Right cardiac atrium (tissue), 5 donors: ENCODE data around the gene INTS4. TPM values are rescaled to one million over a fixed set of nuclear protein-coding genes. Genes with fewer than 3 reads are reported as not detected.
"Not testable (repeated sequence)": the region's sequence is repeated elsewhere in the genome, so short reads cannot be mapped to it uniquely, and the experiment has no call there.

ENCODE experiments used
- ATAC-seq, 2 donors: fragments of 200-7000 bp; cut with Tn5 transposase; one replicate each; pipeline versions ENCODE4 v1.8.0 to v1.9.1; 2020; ENCODE audit warnings: moderate library complexity in 2 of 2, mild to moderate bottlenecking in 1 of 2
- DNase-seq, 3 donors: peaks; one replicate each; pipeline ENCODE4 v3.0.0-alpha.2; 2020
- H3K27ac ChIP-seq: one replicate; pipeline ENCODE4 v1.5.1; 2013; ENCODE audit warnings: mild to moderate bottlenecking, low read length, control low read depth, moderate library complexity
- H3K27me3 ChIP-seq: one replicate; pipeline ENCODE4 v1.6.1; 2013; ENCODE audit not compliant: control insufficient read depth, insufficient read depth
- H3K4me1 ChIP-seq: one replicate; pipeline ENCODE4 v1.6.1; 2013; ENCODE audit warnings: low read length; ENCODE audit not compliant: control insufficient read depth, insufficient read depth
- H3K4me3 ChIP-seq: one replicate; pipeline ENCODE4 v1.5.1; 2013; ENCODE audit warnings: low read length, control low read depth
- H3K9me3 ChIP-seq: one replicate; pipeline ENCODE4 v1.6.1; 2013; ENCODE audit warnings: low read length; ENCODE audit not compliant: control insufficient read depth
- WGBS: extraction: QIAGEN DNeasy Blood & Tissue Kit; methylation state at CpG from one replicate; pipeline ENCODE4 v1.1.7; 2013; 5-methylcytosine and 5-hydroxymethylcytosine counted together
- intact Hi-C, 4 donors: fragments of 100-400 bp; cut with DNase I; formaldehyde crosslinking; loops; one replicate each; pipeline versions ENCODE4 v1.11.0 to v1.14.0; 2022 to 2023
- polyA plus RNA-seq: library from polyadenylated mRNA; stranded (reverse); fragments of 200-250 nt; gene quantifications from one replicate; pipeline ENCODE4 v1.2.3, GENCODE V29; 2013
- total RNA-seq, 4 donors: library from RNA; stranded (reverse); fragmentation: NEBNext Ultra II Directional; extraction: Animal tissue kit (Norgen Biotek cat#: 25700); gene quantifications; one replicate each; pipeline ENCODE4 v1.2.1, GENCODE V29; 2021
- donor health status: healthy with polysubstance abuse.
- donor health status: DM: no; HTN: yes; CAD: no.
- donor health status: DM: no; HTN: no; CAD: no.
- donor health status: DM: no; HTN: yes; CAD: no; lungs with severe emphysema.
- donor health status: DM: yes; HTN: yes; CAD: no.

The INTS4 gene
- total and polyA plus RNA-seq, 5 donors: 9.3 to 15.3 (median 14.9) TPM

DNA sequence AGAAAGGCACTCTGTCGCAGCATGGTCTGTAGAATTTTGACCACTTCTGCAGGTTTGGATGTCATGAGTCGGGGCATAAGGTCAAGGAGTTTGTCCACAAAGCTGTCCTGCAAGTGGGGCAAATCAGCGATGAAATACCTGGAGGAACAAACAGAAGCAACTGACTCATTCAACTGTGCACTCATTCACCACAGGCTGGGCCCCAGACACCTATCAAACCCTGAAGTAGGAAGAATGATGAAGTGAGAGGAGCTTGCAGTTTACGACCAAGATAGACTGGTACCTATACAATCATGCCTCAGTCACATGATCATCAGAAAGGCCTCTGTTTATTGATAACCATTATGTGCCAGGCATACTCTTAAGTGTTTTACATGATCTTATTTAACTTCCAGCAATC lies 102.8 kb downstream of the INTS4 start:
- ATAC-seq, H3K4me3 ChIP-seq, DNase-seq, H3K27ac ChIP-seq, intact Hi-C loops, H3K27me3 ChIP-seq, H3K9me3 ChIP-seq, H3K4me1 ChIP-seq: not testable (repeated sequence)
- WGBS: 96% methylated on average over 3 of the region's 4 CpGs

DNA sequence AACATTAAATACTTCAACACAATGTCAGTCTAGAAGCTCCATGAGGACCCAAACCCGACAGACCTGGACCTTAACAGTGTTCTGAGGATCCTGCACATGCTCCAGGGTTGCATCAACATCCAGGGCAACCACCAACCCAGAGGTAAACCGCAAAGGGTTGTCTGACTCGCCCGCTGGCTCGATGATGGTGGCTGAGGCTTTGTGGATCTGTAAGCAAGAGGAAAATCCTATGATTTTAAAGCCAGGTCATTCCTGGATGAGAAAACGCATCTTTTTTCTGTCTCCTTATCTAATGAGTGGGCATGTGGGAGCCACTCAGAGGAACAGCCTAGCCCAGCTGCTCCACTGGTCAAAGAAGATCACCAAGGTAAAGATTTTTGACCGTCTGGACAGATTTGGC lies 103.2 kb downstream of the INTS4 start:
- H3K4me3 ChIP-seq, H3K27ac ChIP-seq, DNase-seq, H3K9me3 ChIP-seq, intact Hi-C loops, ATAC-seq, H3K27me3 ChIP-seq, H3K4me1 ChIP-seq: not testable (repeated sequence)
- WGBS: 90% methylated on average over 7 of the region's 7 CpGs

DNA sequence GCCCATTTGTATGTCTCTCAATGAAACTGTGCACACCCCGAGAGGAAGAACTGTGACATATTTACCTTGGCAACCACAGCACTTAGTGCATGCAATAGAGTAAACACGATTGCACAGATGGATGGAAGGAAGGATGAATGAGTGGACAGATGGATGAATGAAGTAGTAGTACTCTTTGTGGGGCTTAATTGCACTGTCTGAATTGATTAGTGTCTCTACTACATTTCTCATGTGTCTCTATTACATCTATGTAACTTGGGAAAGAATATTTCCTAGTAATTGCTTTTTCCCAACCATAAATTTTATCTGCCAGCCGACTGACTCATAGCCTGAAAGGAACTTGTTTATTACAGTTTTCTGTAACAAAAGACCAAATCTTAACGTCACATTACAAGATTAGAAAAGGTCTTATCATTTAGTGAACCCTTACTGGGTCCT lies 103.8 kb downstream of the INTS4 start:
- DNase-seq, H3K27me3 ChIP-seq, H3K27ac ChIP-seq, H3K4me1 ChIP-seq, H3K4me3 ChIP-seq, H3K9me3 ChIP-seq, intact Hi-C loops: not testable (repeated sequence)
- peak; percentile 38 to 40 for ATAC-seq
- 36% methylated on average over 4 of the region's 4 CpGs for WGBS

DNA sequence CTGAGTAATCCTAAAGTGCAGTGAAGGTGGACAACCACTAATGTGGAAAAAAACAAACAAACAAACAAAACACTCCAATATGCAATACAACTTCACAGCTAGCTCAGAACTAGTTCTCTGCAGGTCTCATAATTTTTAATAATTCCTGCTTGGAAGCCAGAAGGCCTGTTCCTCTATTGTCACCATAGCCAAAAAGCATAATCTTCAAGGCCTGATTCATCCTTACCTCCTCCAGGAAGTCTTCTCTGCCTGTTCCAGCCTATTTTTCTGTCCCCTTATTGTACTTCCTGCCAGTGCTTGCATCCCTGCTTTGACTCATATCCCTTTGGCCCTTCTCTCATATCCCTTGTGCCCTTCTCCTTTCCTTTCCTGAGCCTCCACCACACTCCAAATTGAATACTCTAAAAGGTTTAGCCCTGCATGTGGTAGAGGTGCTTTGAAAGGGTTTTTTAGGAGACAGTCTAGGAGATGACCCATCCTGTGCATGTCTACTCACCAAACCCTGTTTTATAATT lies 104.3 kb downstream of the INTS4 start:
- ATAC-seq: peak in 1 of 2 donors; percentile 39

DNA sequence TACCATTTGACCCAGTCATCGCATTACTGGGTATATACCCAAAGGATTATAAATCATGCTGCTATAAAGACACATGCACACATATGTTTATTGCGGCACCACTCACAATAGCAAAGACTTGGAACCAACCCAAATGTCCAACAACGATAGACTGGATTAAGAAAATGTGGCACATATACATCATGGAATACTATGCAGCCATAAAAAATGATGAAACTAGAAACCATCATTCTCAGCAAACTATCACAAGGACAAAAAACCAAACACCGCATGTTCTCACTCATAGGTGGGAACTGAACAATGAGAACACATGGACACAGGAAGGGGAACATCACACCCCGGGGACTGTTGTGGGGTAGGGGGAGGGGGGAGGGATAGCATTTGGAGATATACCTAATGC lies 105.4 kb downstream of the INTS4 start:
- DNase-seq, H3K27ac ChIP-seq, H3K9me3 ChIP-seq, ATAC-seq, H3K4me3 ChIP-seq, H3K4me1 ChIP-seq, intact Hi-C loops, H3K27me3 ChIP-seq: not testable (repeated sequence)
- 95% methylated on average over 5 of the region's 5 CpGs for WGBS

More for the DNA sequence above, 104.3 kb downstream of the INTS4 start:
- H3K9me3 ChIP-seq, H3K4me3 ChIP-seq, intact Hi-C loops, H3K27ac ChIP-seq, DNase-seq, H3K4me1 ChIP-seq, H3K27me3 ChIP-seq: not testable (repeated sequence)

DNA sequence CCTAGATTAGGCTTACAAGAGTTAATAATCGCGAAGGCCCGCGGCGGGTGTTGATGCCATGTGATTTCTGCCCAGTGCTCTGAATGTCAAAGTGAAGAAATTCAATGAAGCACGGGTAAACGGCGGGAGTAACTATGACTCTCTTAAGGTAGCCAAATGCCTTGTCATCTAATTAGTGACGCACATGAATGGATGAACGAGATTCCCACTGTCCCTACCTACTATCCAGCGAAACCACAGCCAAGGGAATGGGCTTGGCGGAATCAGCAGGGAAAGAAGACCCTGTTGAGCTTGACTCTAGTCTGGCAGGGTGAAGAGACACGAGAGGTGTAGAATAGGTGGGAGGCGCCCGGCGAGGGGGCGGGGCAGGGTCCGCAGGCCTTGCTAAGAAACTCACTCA lies 108.1 kb downstream of the INTS4 start:
- WGBS: 96% methylated on average over 18 of the region's 18 CpGs
- Histone ChIP-seq H3K4me3 (no peak overlapping the region), H3K9me3 (no peaks in the 10 kb centered on the region), H3K4me1 (no peaks in the 10 kb centered on the region), H3K27ac (no peak overlapping the region), H3K27me3 (no peaks in the 10 kb centered on the region)
- DNase-seq (no peak), ATAC-seq (no peak)
- intact Hi-C loops: no loop called here

DNA sequence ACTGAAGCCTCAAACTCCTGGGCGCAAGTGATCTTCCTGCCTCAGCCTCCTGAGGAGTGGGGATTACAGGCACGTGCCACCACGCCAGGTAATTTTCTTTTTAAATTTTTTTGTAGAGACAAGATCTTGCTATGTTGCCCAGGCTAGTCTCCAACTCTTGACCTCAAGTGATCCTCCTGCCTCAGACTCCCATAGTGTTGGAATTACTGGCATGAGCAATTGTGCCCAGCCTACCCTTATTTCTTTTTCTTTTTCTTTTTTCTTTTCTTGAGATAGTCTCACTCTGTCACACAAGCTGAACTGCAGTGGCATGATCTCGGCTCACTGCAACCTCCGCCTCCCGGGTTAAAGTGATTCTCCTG lies 109.7 kb downstream of the INTS4 start:
- DNase-seq (no peak), ATAC-seq (no peak)
- Histone ChIP-seq H3K27me3 (no peaks in the 10 kb centered on the region), H3K27ac (no peak overlapping the region), H3K4me1 (no peaks in the 10 kb centered on the region), H3K9me3 (no peaks in the 10 kb centered on the region), H3K4me3 (no peak overlapping the region)
- WGBS: 98% methylated on average over 6 of the region's 6 CpGs
- intact Hi-C loops: no loop called here

DNA sequence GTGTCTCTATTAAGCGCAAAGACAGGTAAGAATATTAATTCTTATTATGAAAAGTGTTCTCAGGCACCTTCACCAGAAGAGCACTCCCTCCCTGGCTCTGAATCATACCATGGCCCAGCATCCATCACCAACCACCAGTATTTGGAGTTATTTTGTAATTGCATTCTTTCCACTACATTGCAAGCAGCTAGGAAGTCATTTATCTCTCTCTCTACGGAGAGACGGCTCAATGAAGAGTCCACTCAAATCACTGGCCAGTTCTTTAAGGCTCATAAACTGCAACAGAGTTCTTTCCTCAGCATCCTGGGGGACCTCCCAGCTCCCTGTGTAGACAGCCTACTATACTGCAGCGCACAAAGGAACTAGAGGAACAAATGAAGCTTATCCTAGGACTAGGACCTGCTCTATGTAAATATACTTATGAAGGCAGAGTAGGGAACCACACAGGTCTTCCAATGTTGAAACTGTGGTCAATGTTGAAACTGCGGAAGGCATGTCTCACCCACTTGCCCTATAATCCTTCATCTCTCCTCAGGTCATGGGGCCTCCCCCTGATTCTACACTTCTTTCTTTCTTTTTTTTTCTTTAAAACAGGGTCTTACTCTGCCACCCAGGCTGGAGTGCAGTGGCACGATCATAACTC lies 110.2 kb downstream of the INTS4 start:
- no peak for DNase-seq
- no peaks in the 10 kb centered on the region for H3K9me3 ChIP-seq
- intact Hi-C loops: no loop called here
- H3K27me3 ChIP-seq: no peaks in the 10 kb centered on the region
- H3K4me3 ChIP-seq: no peak overlapping the region
- H3K4me1 ChIP-seq: no peaks in the 10 kb centered on the region
- 90% methylated on average over 6 of the region's 6 CpGs for WGBS
- no peak for ATAC-seq
- H3K27ac ChIP-seq: no peak overlapping the region

DNA sequence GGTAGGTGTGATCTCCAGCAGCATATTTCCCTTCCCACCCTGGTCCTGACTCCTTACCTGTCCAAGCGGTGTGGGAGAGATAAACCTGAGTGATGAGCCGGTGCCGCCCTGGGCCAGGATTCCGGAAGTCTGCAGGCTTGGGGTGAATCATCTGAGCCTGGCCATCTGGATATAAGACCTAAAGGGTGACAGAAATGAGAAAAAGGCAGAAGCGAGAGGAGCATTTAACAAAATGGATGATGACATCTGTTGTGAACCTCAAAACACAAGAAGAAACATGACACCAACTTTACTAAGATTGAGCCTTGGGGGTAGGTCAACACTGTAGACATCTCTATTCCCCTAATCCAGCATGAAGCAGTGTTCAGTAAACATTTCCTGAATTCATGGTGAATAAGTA lies 110.7 kb downstream of the INTS4 start:
- DNase-seq (no peak), ATAC-seq (no peak)
- Histone ChIP-seq H3K9me3 (no peaks in the 10 kb centered on the region), H3K27me3 (no peaks in the 10 kb centered on the region), H3K4me1 (no peaks in the 10 kb centered on the region), H3K27ac (no peak overlapping the region), H3K4me3 (no peak overlapping the region)
- intact Hi-C loops: no loop called here
- 94% methylated on average over 5 of the region's 5 CpGs for WGBS

DNA sequence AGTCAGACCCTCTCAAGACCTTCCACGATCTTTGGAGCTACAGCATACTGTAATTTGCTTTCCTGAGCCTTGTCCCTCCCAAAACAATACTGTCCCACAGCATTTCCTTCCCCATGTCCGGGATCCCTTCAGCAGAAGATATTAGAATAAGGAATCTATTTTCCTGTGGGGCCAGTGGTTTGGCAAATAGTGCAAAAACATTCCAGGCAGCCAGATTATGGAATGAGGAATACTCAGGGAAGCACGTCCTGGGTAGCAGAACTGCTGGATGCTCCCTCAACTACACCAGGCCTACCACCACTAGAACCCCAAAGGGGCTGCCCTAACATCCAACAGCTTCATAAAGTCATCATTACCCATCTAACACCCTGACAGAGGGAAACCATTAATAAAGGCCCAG lies 112.1 kb downstream of the INTS4 start:
- 60% methylated on average over 3 of the region's 3 CpGs for WGBS
- DNase-seq (no peak), ATAC-seq (no peak)
- H3K27me3 ChIP-seq: no peaks in the 10 kb centered on the region
- no peaks in the 10 kb centered on the region for H3K9me3 ChIP-seq
- no peak overlapping the region for H3K27ac ChIP-seq
- intact Hi-C loops: no loop called here
- H3K4me1 ChIP-seq: no peaks in the 10 kb centered on the region
- H3K4me3 ChIP-seq: no peak overlapping the region

DNA sequence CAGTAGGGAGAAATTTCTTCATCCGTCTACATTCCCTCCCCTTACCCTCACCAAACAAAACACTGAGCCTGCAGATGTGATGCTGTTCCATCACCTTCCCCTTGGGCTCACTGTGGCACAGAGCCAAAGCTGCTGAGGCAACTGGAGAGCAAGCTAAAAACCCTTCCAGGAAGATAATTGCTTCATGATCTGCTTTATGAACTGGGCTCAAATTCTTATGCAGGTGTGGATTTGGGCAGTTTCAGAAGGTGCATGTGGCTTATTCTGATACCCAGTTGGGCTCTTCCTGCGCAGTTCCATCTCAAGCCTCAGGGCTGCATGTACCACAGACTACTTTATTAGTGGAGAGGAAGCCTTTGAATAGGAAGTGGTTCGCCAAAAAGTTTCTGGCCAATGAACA lies 115.2 kb downstream of the INTS4 start:
- no peak overlapping the region for H3K27ac ChIP-seq
- intact Hi-C loops: no loop called here

DNA sequence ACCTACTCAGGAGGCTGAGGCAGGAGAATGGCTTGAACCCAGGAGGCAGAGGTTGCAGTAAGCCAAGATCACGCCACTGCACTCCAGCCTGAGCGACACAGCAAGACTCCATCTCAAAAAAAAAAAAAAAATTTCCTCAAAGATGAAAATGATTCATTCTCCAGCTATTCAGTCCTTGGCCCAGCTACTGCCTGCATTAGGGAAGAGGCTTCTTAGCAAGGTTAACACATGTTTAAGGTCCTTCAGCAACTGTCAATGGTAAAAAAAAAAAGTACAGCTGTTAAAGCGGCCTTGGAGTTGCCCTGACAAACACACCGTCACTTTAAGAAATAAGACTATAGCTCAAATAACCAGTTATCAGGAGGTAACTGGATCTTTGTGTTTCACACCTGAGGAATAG lies 116.2 kb downstream of the INTS4 start:
- WGBS: 72% methylated on average over 4 of the region's 4 CpGs
- ATAC-seq, H3K27me3 ChIP-seq, H3K4me3 ChIP-seq, intact Hi-C loops, DNase-seq, H3K9me3 ChIP-seq, H3K27ac ChIP-seq, H3K4me1 ChIP-seq: not testable (repeated sequence)

More for the DNA sequence above, 115.2 kb downstream of the INTS4 start:
- Histone ChIP-seq H3K4me1 (no peaks in the 10 kb centered on the region), H3K4me3 (no peak overlapping the region), H3K27me3 (no peaks in the 10 kb centered on the region), H3K9me3 (no peaks in the 10 kb centered on the region)
- WGBS: 78% methylated on average over 3 of the region's 3 CpGs
- ATAC-seq (peak; percentile 54 to 56), DNase-seq (peak; percentile 71 to 85 (median 80))
